Left lobe of liver (tissue), 2 donors: Measurements from ENCODE around the gene CDSN. TPM values are rescaled to one million over a fixed set of nuclear protein-coding genes. Genes with fewer than 3 reads are reported as not detected.
"Not testable (repeated sequence)": the region's sequence is repeated elsewhere in the genome, so short reads cannot be mapped to it uniquely, and the experiment has no call there.

Source experiments
- ATAC-seq: fragments of 200-7000 bp; cut with Tn5 transposase; one replicate; pipeline ENCODE4 v1.9.1; 2020; ENCODE audit warnings: mild to moderate bottlenecking, moderate library complexity
- DNase-seq: peaks from one replicate; pipeline ENCODE4 v3.0.0-alpha.2; 2020; ENCODE audit warnings: low spot score
- total RNA-seq: library from RNA; stranded (reverse); gene quantifications from one replicate; pipeline ENCODE4 v1.2.1, GENCODE V29; 2021
- donor health status: DM: no; HTN: no; CAD: no; lungs with moderate emphysema.
- donor health status: DM: no; HTN: yes; CAD: no.

The CDSN gene
- total RNA-seq, result not detected

- ATAC-seq, result no peak
- no peak for DNase-seq
Observed at GRCh38 chr6:31120151-31120915, at the start of gene CDSN. Gene CDSN, minus strand, starts transcription at chr6:31120446. Its CDS starts 27 bp downstream, at chr6:31120419.

- DNase-seq (no peak), ATAC-seq (no peak)
Observed at GRCh38 chr6:31169123-31169857, 49.0 kb upstream of the CDSN start.

- ATAC-seq, result no peak
- no peak for DNase-seq
Observed at GRCh38 chr6:31168606-31169005, 48.4 kb upstream of the CDSN start.

GRCh38 chr6:31165986-31166385 is 45.7 kb upstream of the CDSN start:
- ATAC-seq (no peak), DNase-seq (no peak)

- not testable (repeated sequence) for DNase-seq, ATAC-seq
Observed at GRCh38 chr6:31165064-31165832, 45.0 kb upstream of the CDSN start.

GRCh38 chr6:31164475-31165063 is 44.3 kb upstream of the CDSN start:
- ATAC-seq, DNase-seq: not testable (repeated sequence)

- ATAC-seq (peak; percentile 84), DNase-seq (no peak)
Observed at GRCh38 chr6:31163922-31164321, 43.7 kb upstream of the CDSN start.

GRCh38 chr6:31162463-31163165 is 42.4 kb upstream of the CDSN start:
- DNase-seq (no peak), ATAC-seq (no peak)

- DNase-seq (no peak), ATAC-seq (no peak)
Observed at GRCh38 chr6:31161216-31162126, 41.2 kb upstream of the CDSN start.

GRCh38 chr6:31158863-31159855 is 38.9 kb upstream of the CDSN start:
- no peak for DNase-seq

GRCh38 chr6:31158140-31158862 is 38.1 kb upstream of the CDSN start, which contains the start of gene TCF19:
Gene TCF19, plus strand, starts transcription at chr6:31158589. Its CDS starts 881 bp downstream, at chr6:31159470.
- peak; percentile 95 for ATAC-seq
- DNase-seq, result peak; percentile 99

More at GRCh38 chr6:31158863-31159855, 38.9 kb upstream of the CDSN start:
- ATAC-seq, result no peak

GRCh38 chr6:31157513-31158139 is 37.4 kb upstream of the CDSN start, which contains the start of gene CCHCR1:
Gene CCHCR1, minus strand, starts transcription at chr6:31157802. Its CDS starts 202 bp downstream, at chr6:31157600.
- DNase-seq, result no peak
- ATAC-seq, result peak; percentile 38

GRCh38 chr6:31156641-31157040 is 36.4 kb upstream of the CDSN start:
- ATAC-seq, result no peak
- DNase-seq, result no peak

- DNase-seq (no peak), ATAC-seq (no peak)
Observed at GRCh38 chr6:31154436-31154835, 34.2 kb upstream of the CDSN start.

- DNase-seq, result no peak
- ATAC-seq, result no peak
Observed at GRCh38 chr6:31152781-31153180, 32.5 kb upstream of the CDSN start.

GRCh38 chr6:31149827-31150447 is 29.7 kb upstream of the CDSN start:
- ATAC-seq, result peak; percentile 91

More at GRCh38 chr6:31149827-31150447, 29.7 kb upstream of the CDSN start:
- peak; percentile 75 for DNase-seq
